Trophoblast cell (in vitro differentiated cells and primary cell): ENCODE data around the gene PDZD7.

Experiments used
- DNase-seq, 2 donors: peaks; one replicate each; pipeline ENCODE4 v3.0.0-alpha.2; 2016
- H2AFZ ChIP-seq: 2 replicates; pipeline ENCODE4 v1.6.1; 2013; ENCODE audit warnings: low read length, moderate library complexity, mild to moderate bottlenecking; ENCODE audit not compliant: insufficient read depth, poor library complexity
- H2AK5ac ChIP-seq: 2 replicates; pipeline ENCODE4 v1.6.1; 2013; ENCODE audit warnings: mild to moderate bottlenecking, low read length
- H2BK120ac ChIP-seq: 2 replicates; pipeline ENCODE4 v1.6.1; 2013; ENCODE audit warnings: low read length, mild to moderate bottlenecking, moderate library complexity; ENCODE audit not compliant: insufficient read depth, poor library complexity
- H2BK12ac ChIP-seq: 2 replicates; pipeline ENCODE4 v1.6.1; 2013; ENCODE audit warnings: mild to moderate bottlenecking, low read length, moderate library complexity
- H2BK5ac ChIP-seq: 2 replicates; pipeline ENCODE4 v1.6.1; 2013; ENCODE audit warnings: low read length, low read depth, moderate library complexity, mild to moderate bottlenecking; ENCODE audit not compliant: poor library complexity
- H3K14ac ChIP-seq: 2 replicates; pipeline ENCODE4 v1.6.1; 2013; ENCODE audit warnings: mild to moderate bottlenecking, low read length
- H3K18ac ChIP-seq: 2 replicates; pipeline ENCODE4 v1.6.1; 2013; ENCODE audit warnings: mild to moderate bottlenecking, low read length
- H3K23ac ChIP-seq: 2 replicates; pipeline ENCODE4 v1.6.1; 2013; ENCODE audit warnings: low read length
- H3K27ac ChIP-seq: 2 replicates; pipeline ENCODE4 v1.5.1; 2013; ENCODE audit warnings: low read depth, mild to moderate bottlenecking, inconsistent platforms, low read length, moderate library complexity
- H3K27me3 ChIP-seq: 2 replicates; pipeline ENCODE4 v1.6.1; 2013; ENCODE audit warnings: inconsistent platforms, mild to moderate bottlenecking, low read length, moderate library complexity; ENCODE audit not compliant: insufficient read depth
- H3K36me3 ChIP-seq, 2 experiments: 1 replicate in 1 of 2; 2 replicates in 1 of 2; pipeline ENCODE4 v1.6.1; 2013; ENCODE audit warnings: low read length in 2 of 2, mild to moderate bottlenecking in 2 of 2, moderate library complexity in 1 of 2; ENCODE audit not compliant: insufficient read depth in 2 of 2, control insufficient read depth in 1 of 2
- H3K4ac ChIP-seq: 2 replicates; pipeline ENCODE4 v1.6.1; 2013; ENCODE audit warnings: low read depth, mild to moderate bottlenecking, low read length, moderate library complexity
- H3K4me1 ChIP-seq, 2 experiments: 1 replicate in 1 of 2; 2 replicates in 1 of 2; pipeline ENCODE4 v1.6.1; 2013; ENCODE audit warnings: low read length in 2 of 2, mild to moderate bottlenecking in 2 of 2, moderate library complexity in 1 of 2; ENCODE audit not compliant: insufficient read depth in 2 of 2, control insufficient read depth in 1 of 2
- H3K4me2 ChIP-seq: 2 replicates; pipeline ENCODE4 v1.6.1; 2013; ENCODE audit warnings: inconsistent platforms, mild to moderate bottlenecking, low read length, moderate library complexity
- H3K4me3 ChIP-seq: 2 replicates; pipeline ENCODE4 v1.5.1; 2013; ENCODE audit warnings: mild to moderate bottlenecking, low read depth, low read length, inconsistent platforms
- H3K79me1 ChIP-seq: one replicate; pipeline ENCODE4 v1.6.1; 2013; ENCODE audit warnings: low read length
- H3K79me2 ChIP-seq: 2 replicates; pipeline ENCODE4 v1.6.1; 2013; ENCODE audit warnings: low read length, mild to moderate bottlenecking; ENCODE audit not compliant: control insufficient read depth, insufficient read depth, poor library complexity
- H3K9ac ChIP-seq: 2 replicates; pipeline ENCODE4 v1.6.1; 2013; ENCODE audit warnings: mild to moderate bottlenecking, low read length
- H3K9me3 ChIP-seq: 2 replicates; pipeline ENCODE4 v1.6.1; 2013; ENCODE audit warnings: low read depth, mild to moderate bottlenecking, control low read depth, inconsistent platforms, low read length; ENCODE audit not compliant: insufficient read depth
- H4K12ac ChIP-seq: 2 replicates; pipeline ENCODE4 v1.6.1; 2013; ENCODE audit warnings: low read depth, mild to moderate bottlenecking, low read length, moderate library complexity
- H4K8ac ChIP-seq: 2 replicates; pipeline ENCODE4 v1.6.1; 2013; ENCODE audit warnings: low read depth, mild to moderate bottlenecking, low read length, moderate library complexity
- H4K91ac ChIP-seq: one replicate; pipeline ENCODE4 v1.6.1; 2013; ENCODE audit warnings: low read depth, mild to moderate bottlenecking, low read length, moderate library complexity
- WGBS: extraction: QIAGEN DNeasy Blood & Tissue Kit; methylation state at CpG from one replicate; pipeline ENCODE4 v1.1.7; 2013; ENCODE audit warnings: missing lambda C conversion rate; ENCODE audit not compliant: insufficient read length, insufficient coverage; ENCODE audit errors: extremely low coverage; 5-methylcytosine and 5-hydroxymethylcytosine counted together

The PDZD7 gene

GRCh38 chr10:101032637-101033224 lies 1.8 kb upstream of the PDZD7 start:
- H2BK5ac ChIP-seq, result peak overlapping the region; percentile 34
- H4K91ac ChIP-seq, result peak overlapping the region; percentile 64
- DNase-seq, result peak; percentile 85 to 86
- H4K8ac ChIP-seq, result peak overlapping the region; percentile 3
- H4K12ac ChIP-seq, result no peak overlapping the region
- no peaks in the 10 kb centered on the region for H3K27me3 ChIP-seq
- no peak overlapping the region for H3K23ac ChIP-seq
- H3K27ac ChIP-seq, result peak overlapping the region; percentile 66
- H3K4me2 ChIP-seq, result peak overlapping the region; percentile 82
- H3K14ac ChIP-seq, result no peak overlapping the region
- H2BK12ac ChIP-seq, result no peak overlapping the region
- H2AK5ac ChIP-seq, result no peak overlapping the region
- peaks cover 21 to 23% of the 10 kb centered on the region in 2 experiments for H3K36me3 ChIP-seq
- no peak overlapping the region for H3K9ac ChIP-seq
- no peaks in the 10 kb centered on the region for H3K9me3 ChIP-seq
- H2AFZ ChIP-seq, result no peak overlapping the region
- WGBS, result no CpG with 5 or more reads among the region's 6 CpGs
- H2BK120ac ChIP-seq, result peak overlapping the region; percentile 23
- peak overlapping the region; percentile 47 for H3K4me3 ChIP-seq
- H3K79me1 ChIP-seq, result peaks cover 9% of the 10 kb centered on the region
- peak overlapping the region; percentile 17 for H3K18ac ChIP-seq
- H3K79me2 ChIP-seq, result no peaks in the 10 kb centered on the region
- H3K4me1 ChIP-seq, result peaks cover 17 to 22% of the 10 kb centered on the region in 2 experiments
- H3K4ac ChIP-seq, result no peak overlapping the region

GRCh38 chr10:101031796-101032636 lies 1.1 kb upstream of the PDZD7 start:
- Histone ChIP-seq H4K91ac (peak overlapping the region; percentile 64), H3K4me3 (peak overlapping the region; percentile 47), H4K8ac (peak overlapping the region; percentile 12), H4K12ac (no peak overlapping the region), H3K27me3 (no peaks in the 10 kb centered on the region), H3K18ac (peak overlapping the region; percentile 17), H3K9ac (peak overlapping the region; percentile 8), H3K27ac (peak overlapping the region; percentile 66), H3K4ac (no peak overlapping the region), H2AK5ac (no peak overlapping the region), H2BK12ac (peak overlapping the region; percentile 5), H2AFZ (peak overlapping the region; percentile 58), H2BK5ac (peak overlapping the region; percentile 34), H3K23ac (no peak overlapping the region), H3K79me2 (no peaks in the 10 kb centered on the region), H3K4me1 (peaks cover 17 to 25% of the 10 kb centered on the region in 2 experiments), H3K14ac (peak overlapping the region; percentile 29), H2BK120ac (peak overlapping the region; percentile 23), H3K36me3 (peaks cover 15 to 16% of the 10 kb centered on the region in 2 experiments), H3K9me3 (no peaks in the 10 kb centered on the region), H3K79me1 (peaks cover 9% of the 10 kb centered on the region), H3K4me2 (peak overlapping the region; percentile 82)
- DNase-seq, result peak; percentile 72 to 74
- WGBS, result no CpG with 5 or more reads among the region's 47 CpGs

- H3K4ac ChIP-seq, result no peak overlapping the region
Observed at GRCh38 chr10:101030496-101031127, 317 bp downstream of the PDZD7 start.

GRCh38 chr10:101029520-101030295 lies 1.2 kb downstream of the PDZD7 start:
- Histone ChIP-seq H3K18ac (no peak overlapping the region), H3K27ac (no peak overlapping the region), H3K4me3 (no peak overlapping the region), H4K8ac (no peak overlapping the region), H2BK120ac (no peak overlapping the region), H3K4me2 (no peak overlapping the region), H3K9me3 (no peaks in the 10 kb centered on the region), H3K79me2 (no peaks in the 10 kb centered on the region), H2BK5ac (no peak overlapping the region), H3K23ac (no peak overlapping the region), H3K36me3 (no peaks in the 10 kb centered on the region), H3K9ac (no peak overlapping the region), H2AK5ac (no peak overlapping the region), H4K91ac (no peak overlapping the region), H2BK12ac (no peak overlapping the region), H3K4me1 (peaks cover 17 to 25% of the 10 kb centered on the region in 2 experiments), H4K12ac (no peak overlapping the region), H3K27me3 (no peaks in the 10 kb centered on the region), H3K79me1 (peaks cover 9% of the 10 kb centered on the region), H2AFZ (no peak overlapping the region), H3K4ac (no peak overlapping the region), H3K14ac (no peak overlapping the region)
- DNase-seq, result no peak
- WGBS, result no CpG with 5 or more reads among the region's 27 CpGs

More at GRCh38 chr10:101030496-101031127, 317 bp downstream of the PDZD7 start:
- H2BK120ac ChIP-seq, result no peak overlapping the region
- H3K79me1 ChIP-seq, result peaks cover 9% of the 10 kb centered on the region
- H2BK5ac ChIP-seq, result no peak overlapping the region
- no peak overlapping the region for H3K9ac ChIP-seq
- no peak overlapping the region for H2BK12ac ChIP-seq
- H4K8ac ChIP-seq, result no peak overlapping the region
- no peaks in the 10 kb centered on the region for H3K27me3 ChIP-seq
- no peaks in the 10 kb centered on the region for H3K9me3 ChIP-seq
- no peak overlapping the region for H4K91ac ChIP-seq
- H3K79me2 ChIP-seq, result no peaks in the 10 kb centered on the region
- peaks cover 17 to 25% of the 10 kb centered on the region in 2 experiments for H3K4me1 ChIP-seq
- no peak overlapping the region for H3K27ac ChIP-seq
- H2AK5ac ChIP-seq, result no peak overlapping the region
- H4K12ac ChIP-seq, result no peak overlapping the region
- H2AFZ ChIP-seq, result no peak overlapping the region
- peaks cover 4% of the 10 kb centered on the region in 2 experiments for H3K36me3 ChIP-seq
- peak overlapping the region; percentile 82 for H3K4me2 ChIP-seq
- no peak overlapping the region for H3K14ac ChIP-seq
- peak overlapping the region; percentile 10 for H3K4me3 ChIP-seq
- DNase-seq, result peak; percentile 93 to 94
- no CpG with 5 or more reads among the region's 25 CpGs for WGBS
- no peak overlapping the region for H3K18ac ChIP-seq
- H3K23ac ChIP-seq, result no peak overlapping the region
